ENCODE measurements around the gene IKZF1. TPM values are rescaled to one million over a fixed set of nuclear protein-coding genes. Genes with fewer than 3 reads are reported as not detected.

IKZF1 gene
- total and polyA plus RNA-seq, 10 donors, result 36.4 to 389 (median 231) TPM

GRCh38 chr7:50393076-50393475, 88.6 kb downstream of the IKZF1 start:
- DNase-seq, result no peak
- peak overlapping the region; percentile 36 to 88 (median 72) for H3K27ac ChIP-seq
- H3K4me1 ChIP-seq, result peaks cover 38 to 100% (median 61%) of the 10 kb centered on the region in 6 donors
- peak overlapping the region in 1 of 8 donors; percentile 41 for H3K4me3 ChIP-seq
- no peak for TF ChIP-seq POLR2A (IDR thresholded peaks at IDR 0.05)
- TF ChIP-seq CTCF (IDR thresholded peaks at IDR 0.05 in 8 of 11, conservative IDR thresholded peaks at IDR 0.05 in 3 of 11), result no peak
- TF ChIP-seq POLR2AphosphoS5 (IDR thresholded peaks at IDR 0.05), result no peak
- H3K36me3 ChIP-seq, result peaks cover 0 to 87% (median 43%) of the 10 kb centered on the region in 6 donors
- 12 to 18% (median 15%) methylated on average over 1 of the region's 1 CpG for WGBS, 5 donors
- no peaks in the 10 kb centered on the region for H3K9me3 ChIP-seq
- intact Hi-C loops (cut with DNase I; ENCODE audit: low total_unique reads), result no loop called here
- H3K27me3 ChIP-seq (replicated peaks in 1 of 7), result no peaks in the 10 kb centered on the region

GRCh38 chr7:50393547-50394252, 89.2 kb downstream of the IKZF1 start:
- Histone ChIP-seq H3K27ac (peak overlapping the region; percentile 36 to 88 (median 72)), H3K4me3 (peak overlapping the region in 1 of 8 donors; percentile 41), H3K4me1 (peaks cover 38 to 100% (median 63%) of the 10 kb centered on the region in 6 donors), H3K9me3 (no peaks in the 10 kb centered on the region), H3K36me3 (peaks cover 0 to 87% (median 37%) of the 10 kb centered on the region in 6 donors), H3K27me3 (replicated peaks in 1 of 7) (no peaks in the 10 kb centered on the region)
- intact Hi-C loops (cut with DNase I; ENCODE audit: low total_unique reads), result no loop called here
- TF ChIP-seq CTCF (IDR thresholded peaks at IDR 0.05 in 8 of 11, conservative IDR thresholded peaks at IDR 0.05 in 3 of 11), result no peak
- TF ChIP-seq POLR2AphosphoS5 (IDR thresholded peaks at IDR 0.05), result peak; percentile 44 to 63 (median 52)
- DNase-seq, result no peak
- WGBS, 5 donors, result 47 to 67% (median 59%) methylated on average over 9 of the region's 9 CpGs

GRCh38 chr7:50394315-50394714, 89.8 kb downstream of the IKZF1 start:
- peaks cover 38 to 98% (median 63%) of the 10 kb centered on the region in 6 donors for H3K4me1 ChIP-seq
- H3K4me3 ChIP-seq, result peak overlapping the region in 1 of 8 donors; percentile 41
- 72 to 94% (median 86%) methylated on average over 1 of the region's 1 CpG for WGBS, 5 donors
- peak overlapping the region in 7 of 8 donors; percentile 14 to 88 (median 74) for H3K27ac ChIP-seq
- H3K9me3 ChIP-seq, result no peaks in the 10 kb centered on the region
- no peaks in the 10 kb centered on the region for H3K27me3 ChIP-seq (replicated peaks in 1 of 7)
- no peak for DNase-seq
- no peak for TF ChIP-seq POLR2A (IDR thresholded peaks at IDR 0.05)
- TF ChIP-seq POLR2AphosphoS5 (IDR thresholded peaks at IDR 0.05), result peak in 1 of 3 donors; percentile 10
- peaks cover 0 to 87% (median 31%) of the 10 kb centered on the region in 6 donors for H3K36me3 ChIP-seq
- intact Hi-C loops (cut with DNase I; ENCODE audit: low total_unique reads), result no loop called here

- Histone ChIP-seq H3K9me3 (no peaks in the 10 kb centered on the region), H3K36me3 (peaks cover 0 to 87% (median 42%) of the 10 kb centered on the region in 6 donors), H3K4me1 (peaks cover 38 to 93% (median 61%) of the 10 kb centered on the region in 6 donors), H3K4me3 (no peak overlapping the region), H3K27me3 (replicated peaks in 1 of 7) (peaks cover 0 to 17% (median 0%) of the 10 kb centered on the region in 7 donors), H3K27ac (peak overlapping the region in 7 of 8 donors; percentile 16 to 88 (median 56))
- TF ChIP-seq CTCF (IDR thresholded peaks at IDR 0.05 in 8 of 11, conservative IDR thresholded peaks at IDR 0.05 in 3 of 11), result no peak
- TF ChIP-seq POLR2AphosphoS5 (IDR thresholded peaks at IDR 0.05), result no peak
- no peak for TF ChIP-seq POLR2A (IDR thresholded peaks at IDR 0.05)
- intact Hi-C loops (cut with DNase I; ENCODE audit: low total_unique reads), result no loop called here
- WGBS, 5 donors, result 69 to 80% (median 71%) methylated on average over 2 of the region's 2 CpGs
- DNase-seq, result no peak
Observed at GRCh38 chr7:50396856-50397255, 92.3 kb downstream of the IKZF1 start.
